Measurements from ENCODE around the gene NR6A1.

The NR6A1 gene

GRCh38 chr9:124493794-124494479, 277.2 kb downstream of the NR6A1 start:
- Histone ChIP-seq H3K4me1 (ENCODE audit: low read depth, poor library complexity, severe bottlenecking) (no peaks in the 10 kb centered on the region), H3K27ac (no peak overlapping the region), H4K20me1 (ENCODE audit: insufficient read depth) (no peaks in the 10 kb centered on the region), H3K9ac (no peak overlapping the region), H3K4me3 (IDR thresholded peaks at IDR 0.05; ENCODE audit: insufficient read depth, low read depth, low read length) (no peak overlapping the region), H3K4me2 (no peak overlapping the region), H3K79me2 (ENCODE audit: insufficient read depth, low read depth) (no peaks in the 10 kb centered on the region), H3K36me3 (ENCODE audit: insufficient read depth) (no peaks in the 10 kb centered on the region), H2AFZ (ENCODE audit: low read depth) (no peak overlapping the region), H3K27me3 (ENCODE audit: insufficient read depth, low read depth) (peaks cover 18% of the 10 kb centered on the region; the same call in 1 of the 2 replicates)
- TF ChIP-seq CTCF (conservative IDR thresholded peaks at IDR 0.05; ENCODE audit: low read depth, low read length) = no peak

- Histone ChIP-seq H3K79me2 (ENCODE audit: insufficient read depth, low read depth) (no peaks in the 10 kb centered on the region), H3K9ac (no peak overlapping the region), H3K4me2 (no peak overlapping the region), H3K27ac (no peak overlapping the region), H3K4me1 (ENCODE audit: low read depth, poor library complexity, severe bottlenecking) (no peaks in the 10 kb centered on the region), H4K20me1 (ENCODE audit: insufficient read depth) (no peaks in the 10 kb centered on the region), H3K36me3 (ENCODE audit: insufficient read depth) (no peaks in the 10 kb centered on the region), H3K4me3 (IDR thresholded peaks at IDR 0.05; ENCODE audit: insufficient read depth, low read depth, low read length) (no peak overlapping the region), H3K27me3 (ENCODE audit: insufficient read depth, low read depth) (peaks cover 18% of the 10 kb centered on the region; the same call in 1 of the 2 replicates), H2AFZ (ENCODE audit: low read depth) (no peak overlapping the region)
- no peak for TF ChIP-seq CTCF (conservative IDR thresholded peaks at IDR 0.05; ENCODE audit: low read depth, low read length)
Measured at GRCh38 chr9:124493218-124493617, 277.9 kb downstream of the NR6A1 start.

- Histone ChIP-seq H3K36me3 (ENCODE audit: insufficient read depth) (no peaks in the 10 kb centered on the region), H3K9ac (no peak overlapping the region), H2AFZ (ENCODE audit: low read depth) (no peak overlapping the region), H3K27ac (no peak overlapping the region), H3K4me2 (no peak overlapping the region), H3K79me2 (ENCODE audit: insufficient read depth, low read depth) (no peaks in the 10 kb centered on the region), H3K4me3 (IDR thresholded peaks at IDR 0.05; ENCODE audit: insufficient read depth, low read depth, low read length) (no peak overlapping the region), H3K4me1 (ENCODE audit: low read depth, poor library complexity, severe bottlenecking) (no peaks in the 10 kb centered on the region), H4K20me1 (ENCODE audit: insufficient read depth) (no peaks in the 10 kb centered on the region), H3K27me3 (ENCODE audit: insufficient read depth, low read depth) (peaks cover 18% of the 10 kb centered on the region; the same call in 1 of the 2 replicates)
- TF ChIP-seq CTCF (conservative IDR thresholded peaks at IDR 0.05; ENCODE audit: low read depth, low read length) = no peak
Measured at GRCh38 chr9:124492818-124493217, 278.3 kb downstream of the NR6A1 start.

GRCh38 chr9:124491049-124491975, 279.8 kb downstream of the NR6A1 start:
- no peak for TF ChIP-seq CTCF (conservative IDR thresholded peaks at IDR 0.05; ENCODE audit: low read depth, low read length)
- no peak overlapping the region for H3K4me2 ChIP-seq
- no peaks in the 10 kb centered on the region for H4K20me1 ChIP-seq (ENCODE audit: insufficient read depth)
- H3K27ac ChIP-seq = no peak overlapping the region
- H3K4me1 ChIP-seq (ENCODE audit: low read depth, poor library complexity, severe bottlenecking) = no peaks in the 10 kb centered on the region
- no peaks in the 10 kb centered on the region for H3K36me3 ChIP-seq (ENCODE audit: insufficient read depth)
- no peaks in the 10 kb centered on the region for H3K79me2 ChIP-seq (ENCODE audit: insufficient read depth, low read depth)
- H2AFZ ChIP-seq (ENCODE audit: low read depth) = no peak overlapping the region
- no peak overlapping the region for H3K9ac ChIP-seq
- no peak overlapping the region for H3K4me3 ChIP-seq (IDR thresholded peaks at IDR 0.05; ENCODE audit: insufficient read depth, low read depth, low read length)
- peaks cover 19% of the 10 kb centered on the region; the same call in 1 of the 2 replicates for H3K27me3 ChIP-seq (ENCODE audit: insufficient read depth, low read depth)

Data from KMS-11 (cell line).